OCI-LY3 (cell line): Measurements from ENCODE around the gene IRX3.

Experiments
- H2AFZ ChIP-seq: fragments of 200-600, 300-600 bp; shearing (Covaris generic); 2 replicates; pipeline ENCODE4 v1.6.0; 2014; ENCODE audit warnings: antibody characterized with exemption, low read depth, low read length
- H3K27ac ChIP-seq: fragments of 200-600, 300-600 bp; sonication (generic); 2 replicates; pipeline ENCODE4 v1.5.1; 2014; ENCODE audit warnings: mild to moderate bottlenecking, low read length, moderate library complexity, mixed read lengths
- H3K27me3 ChIP-seq: fragments of 200-600, 300-600 bp; sonication (generic); 2 replicates; pipeline ENCODE4 v1.6.1; 2014; ENCODE audit warnings: low read depth, low read length, mixed read lengths
- H3K36me3 ChIP-seq: fragments of 200-600, 300-600 bp; sonication (generic); replicated peaks from 2 replicates; pipeline ENCODE3; 2014; ENCODE audit warnings: low read depth, low read length, mixed read lengths
- H3K4me1 ChIP-seq: fragments of 300-600, 200-600 bp; sonication (generic); 2 replicates; pipeline ENCODE4 v1.6.1; 2014; ENCODE audit warnings: low read length, mixed read lengths
- H3K4me2 ChIP-seq: fragments of 200-600, 300-600 bp; sonication (generic); 2 replicates; pipeline ENCODE4 v1.6.1; 2014; ENCODE audit warnings: low read length, mixed read lengths
- H3K4me3 ChIP-seq: fragments of 300-600, 200-600 bp; sonication (generic); 2 replicates; pipeline ENCODE4 v1.5.1; 2014; ENCODE audit warnings: antibody characterized with exemption, mild to moderate bottlenecking, low read length, moderate library complexity
- H3K79me2 ChIP-seq: fragments of 300-600, 200-600 bp; shearing (Covaris generic); 2 replicates; pipeline ENCODE4 v1.6.1; 2014; ENCODE audit warnings: mild to moderate bottlenecking, low read length, mixed read lengths
- H3K9ac ChIP-seq: fragments of 300-600, 200-600 bp; shearing (Covaris generic); 2 replicates; pipeline ENCODE4 v1.6.0; 2014; ENCODE audit warnings: mild to moderate bottlenecking, low read length, moderate library complexity
- H3K9me3 ChIP-seq: fragments of 200-600, 300-600 bp; shearing (Covaris generic); 2 replicates; pipeline ENCODE4 v1.6.1; 2014; ENCODE audit warnings: low read length, mixed read lengths; ENCODE audit not compliant: insufficient read depth
- H4K20me1 ChIP-seq: fragments of 200-600, 300-600 bp; sonication (generic); 2 replicates; pipeline ENCODE4 v1.6.1; 2016; ENCODE audit warnings: low read length, mixed read lengths; ENCODE audit not compliant: insufficient read depth
- CTCF ChIP-seq: fragments of 200-600, 300-600 bp; sonication (generic); IDR thresholded peaks from 2 replicates; pipeline ENCODE4 v1.5.1; 2014; ENCODE audit warnings: antibody characterized with exemption, low read length, low read depth
- EZH2phosphoT487 ChIP-seq: fragments of 200-600 bp; shearing (Covaris generic); IDR thresholded peaks from 2 replicates; pipeline ENCODE4 v1.6.1; 2018; ENCODE audit warnings: antibody characterized with exemption, mixed run types, low read depth

The IRX3 gene

GRCh38 chr16:54288030-54288834 is 1.6 kb upstream of the IRX3 start:
- H3K4me2 ChIP-seq = no peak overlapping the region

GRCh38 chr16:54287131-54288029 is 793 bp upstream of the IRX3 start:
- H4K20me1 ChIP-seq = no peaks in the 10 kb centered on the region
- TF ChIP-seq CTCF (no peak), EZH2phosphoT487 (no peak)
- no peak overlapping the region for H3K4me2 ChIP-seq
- no peak overlapping the region for H3K27ac ChIP-seq
- no peaks in the 10 kb centered on the region for H3K36me3 ChIP-seq
- H3K9me3 ChIP-seq = no peaks in the 10 kb centered on the region
- H3K27me3 ChIP-seq = no peaks in the 10 kb centered on the region
- H3K9ac ChIP-seq = no peak overlapping the region
- H3K4me3 ChIP-seq = no peak overlapping the region
- no peaks in the 10 kb centered on the region for H3K79me2 ChIP-seq
- H2AFZ ChIP-seq = no peak overlapping the region
- H3K4me1 ChIP-seq = no peaks in the 10 kb centered on the region

More at GRCh38 chr16:54288030-54288834, 1.6 kb upstream of the IRX3 start:
- Histone ChIP-seq H3K36me3 (no peaks in the 10 kb centered on the region), H3K4me1 (no peaks in the 10 kb centered on the region), H4K20me1 (no peaks in the 10 kb centered on the region), H3K27me3 (no peaks in the 10 kb centered on the region), H3K79me2 (no peaks in the 10 kb centered on the region), H3K27ac (no peak overlapping the region), H2AFZ (no peak overlapping the region), H3K4me3 (no peak overlapping the region), H3K9me3 (no peaks in the 10 kb centered on the region), H3K9ac (no peak overlapping the region)
- TF ChIP-seq CTCF = no peak
- no peak for TF ChIP-seq EZH2phosphoT487

DNA sequence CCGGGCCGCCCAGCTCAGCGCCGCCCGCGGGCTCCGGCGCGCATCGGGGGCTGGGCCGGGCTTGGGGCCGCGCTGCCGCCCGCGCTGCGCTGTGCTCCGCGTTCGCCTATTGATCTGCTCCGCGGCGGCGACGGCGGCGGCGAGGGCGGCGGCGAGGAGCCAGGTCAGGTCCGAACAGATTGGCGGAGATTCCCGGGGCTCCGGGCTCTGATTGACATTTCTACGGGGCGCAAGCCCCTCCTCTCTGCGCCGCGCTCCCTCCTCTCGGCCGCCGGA is 559 bp downstream of the IRX3 start:
- Histone ChIP-seq H3K27ac (no peak overlapping the region), H3K4me3 (no peak overlapping the region)

More for the DNA sequence above, 559 bp downstream of the IRX3 start:
- H3K27me3 ChIP-seq = no peaks in the 10 kb centered on the region
- H3K9ac ChIP-seq = no peak overlapping the region
- TF ChIP-seq CTCF (no peak), EZH2phosphoT487 (no peak)
- no peaks in the 10 kb centered on the region for H3K36me3 ChIP-seq
- H3K4me1 ChIP-seq = no peaks in the 10 kb centered on the region
- no peaks in the 10 kb centered on the region for H3K79me2 ChIP-seq
- no peak overlapping the region for H2AFZ ChIP-seq
- H3K4me2 ChIP-seq = no peak overlapping the region
- H3K9me3 ChIP-seq = no peaks in the 10 kb centered on the region
- no peaks in the 10 kb centered on the region for H4K20me1 ChIP-seq
